Body of pancreas (tissue), 4 donors: ENCODE measurements around the gene KRTAP12-3. TPM values are rescaled to one million over a fixed set of nuclear protein-coding genes. Genes with fewer than 3 reads are reported as not detected.

Experiments
- ATAC-seq: fragments of 150-250 bp; one replicate; pipeline ENCODE4 v1.9.1; 2016
- DNase-seq, 4 donors: peaks; one replicate each; pipeline ENCODE4 v3.0.0-alpha.2; 2019
- H3K27ac ChIP-seq, 4 donors: fragments of 200-600 bp; sonication (generic); 1 replicate in 3 of 4; 2 replicates in 1 of 4; pipeline versions ENCODE4 v1.5.1 to v1.6.1; 2016 to 2019; ENCODE audit warnings: mild to moderate bottlenecking in 1 of 4, mixed read lengths in 1 of 4, moderate library complexity in 1 of 4
- H3K27me3 ChIP-seq, 2 donors: fragments of 200-600 bp; sonication (generic); one replicate each; pipeline ENCODE4 v1.6.0; 2016; ENCODE audit warnings: mild to moderate bottlenecking in 1 of 2
- H3K36me3 ChIP-seq, 2 donors: fragments of 200-600 bp; sonication (generic); replicated peaks in 1 of 2; 2 replicates each; pipeline ENCODE4 v1.5.1; 2016; ENCODE audit warnings: low read depth in 2 of 2; ENCODE audit not compliant: insufficient read depth in 1 of 2
- H3K4me1 ChIP-seq: fragments of 200-600 bp; sonication (generic); one replicate; pipeline ENCODE4 v1.6.0; 2016
- H3K4me3 ChIP-seq, 2 donors: fragments of 200-600 bp; sonication (generic); 1 replicate in 1 of 2; 2 replicates in 1 of 2; pipeline ENCODE4 v1.5.1; 2016 to 2019
- H3K9me3 ChIP-seq, 3 donors: fragments of 200-600 bp; sonication (generic); 1 replicate in 2 of 3; 2 replicates in 1 of 3; pipeline ENCODE4 v1.5.1; 2016
- CTCF ChIP-seq, 7 experiments: fragments of 450-650 bp in 4 of 7; fragments of 200-600 bp in 3 of 7; sonication (generic) in 3 of 7; IDR thresholded peaks; one replicate each; pipeline ENCODE4 v1.5.1; 2016 to 2019; ENCODE audit warnings: antibody characterized with exemption in 7 of 7
- POLR2A ChIP-seq, 3 donors: fragments of 450-650 bp; IDR thresholded peaks; one replicate each; pipeline ENCODE4 v1.6.1; 2016; ENCODE audit warnings: antibody characterized with exemption in 3 of 3, mild to moderate bottlenecking in 2 of 3
- WGBS, 2 donors: methylation state at CpG; one replicate each; pipeline ENCODE4 v1.1.5; 2017; 5-methylcytosine and 5-hydroxymethylcytosine counted together
- intact Hi-C: fragments of 100-400 bp; cut with DNase I; formaldehyde crosslinking; loops from one replicate; pipeline ENCODE4 v1.15.1; 2023
- total RNA-seq, 2 donors: library from RNA; depleted of rRNA; stranded (reverse); fragments of >200 nt; gene quantifications; one replicate each; pipeline ENCODE4 v1.1.0, GENCODE V29; 2016

The KRTAP12-3 gene
- total RNA-seq, 2 donors from 2014 or later: not detected

- no peak overlapping the region for H3K27ac ChIP-seq
- intact Hi-C loops: no loop called here
- no peak for ATAC-seq
- 59 to 66% methylated on average over 14 of the region's 14 CpGs for WGBS, 2 donors
- no peak for TF ChIP-seq CTCF (IDR thresholded peaks at IDR 0.05)
- TF ChIP-seq POLR2A (IDR thresholded peaks at IDR 0.05): no peak
- no peak for DNase-seq
- no peak overlapping the region for H3K4me3 ChIP-seq
- no peaks in the 10 kb centered on the region for H3K27me3 ChIP-seq
- no peaks in the 10 kb centered on the region for H3K4me1 ChIP-seq
- H3K36me3 ChIP-seq: no peaks in the 10 kb centered on the region
- H3K9me3 ChIP-seq: peaks cover 0 to 6% (median 0%) of the 10 kb centered on the region in 3 donors
These were observed 4.6 kb upstream of the KRTAP12-3 start for GRCh38 chr21:44653123-44653522.

GRCh38 chr21:44653656-44654575 is 3.8 kb upstream of the KRTAP12-3 start:
- intact Hi-C loops: no loop called here
- H3K36me3 ChIP-seq: no peaks in the 10 kb centered on the region
- no peak for ATAC-seq
- H3K27ac ChIP-seq: no peak overlapping the region
- H3K27me3 ChIP-seq: no peaks in the 10 kb centered on the region
- no peaks in the 10 kb centered on the region for H3K4me1 ChIP-seq
- DNase-seq: peak in 1 of 4 donors; percentile 14
- H3K9me3 ChIP-seq: peaks cover 0 to 6% (median 0%) of the 10 kb centered on the region in 3 donors
- no peak for TF ChIP-seq POLR2A (IDR thresholded peaks at IDR 0.05)
- TF ChIP-seq CTCF (IDR thresholded peaks at IDR 0.05): no peak
- H3K4me3 ChIP-seq: no peak overlapping the region
- WGBS, 2 donors: 65 to 77% methylated on average over 15 to 17 of the region's 17 CpGs

GRCh38 chr21:44654576-44655175 is 3.1 kb upstream of the KRTAP12-3 start, which contains the start of gene KRTAP12-4:
KRTAP12-4 (minus strand) TSS chr21:44654659; CDS start chr21:44654614, 45 bp downstream.
- 45 to 51% methylated on average over 7 to 8 of the region's 9 CpGs for WGBS, 2 donors
- no peak within 1 kb of the TSS for H3K27ac ChIP-seq
- no peaks in the 10 kb centered on the region for H3K27me3 ChIP-seq
- no peaks in the 10 kb centered on the region for H3K36me3 ChIP-seq
- H3K4me1 ChIP-seq: no peaks in the 10 kb centered on the region
- DNase-seq (no peak), ATAC-seq (no peak)
- intact Hi-C loops: no loop called here
- H3K9me3 ChIP-seq: peaks cover 0 to 6% (median 0%) of the 10 kb centered on the region in 3 donors
- no peak within 1 kb of the TSS for H3K4me3 ChIP-seq
- TF ChIP-seq POLR2A (IDR thresholded peaks at IDR 0.05) (no peak), CTCF (IDR thresholded peaks at IDR 0.05) (no peak)

GRCh38 chr21:44656868-44657267 is 864 bp upstream of the KRTAP12-3 start:
- no peak for DNase-seq
- H3K27me3 ChIP-seq: no peaks in the 10 kb centered on the region
- TF ChIP-seq CTCF (IDR thresholded peaks at IDR 0.05) (no peak), POLR2A (IDR thresholded peaks at IDR 0.05) (no peak)
- H3K36me3 ChIP-seq: no peaks in the 10 kb centered on the region
- no peaks in the 10 kb centered on the region for H3K4me1 ChIP-seq
- no peak overlapping the region for H3K27ac ChIP-seq
- ATAC-seq: no peak
- intact Hi-C loops: no loop called here
- peaks cover 0 to 6% (median 0%) of the 10 kb centered on the region in 3 donors for H3K9me3 ChIP-seq
- H3K4me3 ChIP-seq: no peak overlapping the region
- WGBS, 2 donors: 21 to 29% methylated on average over 1 of the region's 1 CpG
